ENCODE measurements around the gene LRRC4.

Gene LRRC4

GRCh38 chr7:128075242-128076095 lies 44.2 kb upstream of the LRRC4 start:
- H3K4me3 ChIP-seq (ENCODE audit: control insufficient read depth, low read depth, low read length) = no peak overlapping the region
- DNase-seq (ENCODE audit: low read depth) = no peak
- no peak for TF ChIP-seq CTCF (IDR thresholded peaks at IDR 0.05; ENCODE audit: control insufficient read depth, insufficient read depth, low read depth, low read length, missing control alignments)

GRCh38 chr7:128074736-128075135 lies 43.5 kb upstream of the LRRC4 start:
- DNase-seq (ENCODE audit: low read depth) = no peak
- no peak for TF ChIP-seq CTCF (IDR thresholded peaks at IDR 0.05; ENCODE audit: control insufficient read depth, insufficient read depth, low read depth, low read length, missing control alignments)
- H3K4me3 ChIP-seq (ENCODE audit: control insufficient read depth, low read depth, low read length) = no peak overlapping the region

- TF ChIP-seq CTCF (IDR thresholded peaks at IDR 0.05; ENCODE audit: control insufficient read depth, insufficient read depth, low read depth, low read length, missing control alignments) = no peak
- no peak overlapping the region for H3K4me3 ChIP-seq (ENCODE audit: control insufficient read depth, low read depth, low read length)
- no peak for DNase-seq (ENCODE audit: low read depth)
Observed at GRCh38 chr7:128074336-128074735, 43.1 kb upstream of the LRRC4 start.

GRCh38 chr7:128073671-128074310 lies 42.6 kb upstream of the LRRC4 start:
- H3K4me3 ChIP-seq (ENCODE audit: control insufficient read depth, low read depth, low read length) = no peak overlapping the region
- DNase-seq (ENCODE audit: low read depth) = no peak
- no peak for TF ChIP-seq CTCF (IDR thresholded peaks at IDR 0.05; ENCODE audit: control insufficient read depth, insufficient read depth, low read depth, low read length, missing control alignments)

GRCh38 chr7:128071801-128072200 lies 40.6 kb upstream of the LRRC4 start:
- TF ChIP-seq CTCF (IDR thresholded peaks at IDR 0.05; ENCODE audit: control insufficient read depth, insufficient read depth, low read depth, low read length, missing control alignments) = no peak
- DNase-seq (ENCODE audit: low read depth) = no peak

GRCh38 chr7:128071376-128071775 lies 40.1 kb upstream of the LRRC4 start:
- no peak for DNase-seq (ENCODE audit: low read depth)
- no peak for TF ChIP-seq CTCF (IDR thresholded peaks at IDR 0.05; ENCODE audit: control insufficient read depth, insufficient read depth, low read depth, low read length, missing control alignments)
- H3K4me3 ChIP-seq (ENCODE audit: control insufficient read depth, low read depth, low read length) = no peak overlapping the region

More at GRCh38 chr7:128071801-128072200, 40.6 kb upstream of the LRRC4 start:
- H3K4me3 ChIP-seq (ENCODE audit: control insufficient read depth, low read depth, low read length) = no peak overlapping the region

Data from AG09309 (cell line).